H1 (cell line): ENCODE measurements around the gene EPYC. TPM values are rescaled to one million over a fixed set of nuclear protein-coding genes. Genes with fewer than 3 reads are reported as not detected.

Experiments
- CTCF ChIA-PET: fragments of 300-600 bp; sonication (Branson Sonifier 250); formaldehyde crosslinking; loops from one replicate; lab custom pipeline; 2021; ENCODE audit not compliant: partially characterized antibody; lab: Charles Lee
- POLR2A ChIA-PET: fragments of 300-600 bp; sonication (Branson Sonifier 250); formaldehyde crosslinking; loops from one replicate; lab custom pipeline; 2021; ENCODE audit warnings: inconsistent platforms; ENCODE audit not compliant: partially characterized antibody; lab: Charles Lee
- DNase-seq, 2 experiments: peaks; one replicate each; pipeline versions ENCODE4 v3.0.0 to v3.0.0-alpha.2; 2010 to 2022; ENCODE audit warnings: low spot score in 2 of 2, low read depth in 1 of 2, mixed read lengths in 1 of 2
- FAIRE-seq: peaks from 2 replicates; lab custom pipeline; 2011; peaks lifted over from hg19 to GRCh38; lab: Jason Lieb, UNC
- H2AFZ ChIP-seq: 2 replicates; pipeline ENCODE4 v1.8.1; 2012; ENCODE audit warnings: low read length, inconsistent platforms
- H2AK5ac ChIP-seq: 2 replicates; pipeline ENCODE4 v1.6.1; 2013; ENCODE audit warnings: low read depth, low read length
- H2BK120ac ChIP-seq: replicated peaks from 2 replicates; pipeline ENCODE3; 2013; ENCODE audit warnings: low read depth, low read length, inconsistent platforms
- H2BK12ac ChIP-seq: 2 replicates; pipeline ENCODE4 v1.6.1; 2013; ENCODE audit warnings: low read depth, low read length
- H2BK15ac ChIP-seq: 2 replicates; pipeline ENCODE4 v1.6.1; 2013; ENCODE audit warnings: low read length
- H2BK20ac ChIP-seq: 2 replicates; pipeline ENCODE4 v1.6.1; 2013; ENCODE audit warnings: low read length
- H2BK5ac ChIP-seq: 2 replicates; pipeline ENCODE4 v1.6.1; 2013; ENCODE audit warnings: low read depth, low read length
- H3K14ac ChIP-seq: 2 replicates; pipeline ENCODE4 v1.6.1; 2013; ENCODE audit warnings: inconsistent platforms; ENCODE audit not compliant: insufficient read length
- H3K18ac ChIP-seq: 2 replicates; pipeline ENCODE4 v1.6.1; 2013; ENCODE audit warnings: low read length; ENCODE audit errors: extremely low read depth
- H3K23ac ChIP-seq: 2 replicates; pipeline ENCODE4 v1.6.1; 2013; ENCODE audit warnings: inconsistent platforms; ENCODE audit not compliant: insufficient read length
- H3K23me2 ChIP-seq: 2 replicates; pipeline ENCODE4 v1.6.1; 2013; ENCODE audit warnings: low read depth, low read length
- H3K27ac ChIP-seq: 2 replicates; pipeline ENCODE4 v1.6.1; 2011; ENCODE audit warnings: low read depth, low read length, inconsistent platforms
- H3K27me3 ChIP-seq, 4 experiments: replicated peaks in 1 of 4; 1 replicate in 1 of 4; 2 replicates in 3 of 4; pipeline versions ENCODE4 v1.6.1 to v1.8.1; 2011 to 2013; ENCODE audit warnings: low read length in 3 of 4, mild to moderate bottlenecking in 3 of 4, inconsistent platforms in 2 of 4, mixed read lengths in 2 of 4, moderate library complexity in 1 of 4; ENCODE audit not compliant: control insufficient read depth in 3 of 4, insufficient read depth in 3 of 4; ENCODE audit errors: extremely low read depth in 1 of 4
- H3K36me3 ChIP-seq, 4 experiments: 2 replicates each; pipeline versions ENCODE4 v1.6.1 to v1.8.1; 2011 to 2013; ENCODE audit warnings: mild to moderate bottlenecking in 4 of 4, low read length in 3 of 4, moderate library complexity in 2 of 4, control low read depth in 1 of 4, inconsistent platforms in 1 of 4; ENCODE audit not compliant: insufficient read depth in 4 of 4, control insufficient read depth in 2 of 4
- H3K4ac ChIP-seq: replicated peaks from 2 replicates; pipeline ENCODE3; 2013; ENCODE audit warnings: low read length, low read depth, mixed read lengths, inconsistent platforms; ENCODE audit not compliant: insufficient read length
- H3K4me1 ChIP-seq, 4 experiments: replicated peaks in 1 of 4; 1 replicate in 1 of 4; 2 replicates in 3 of 4; pipeline versions ENCODE4 v1.6.1 to v1.8.1; 2011 to 2013; ENCODE audit warnings: low read length in 3 of 4, inconsistent platforms in 2 of 4, mixed read lengths in 1 of 4; ENCODE audit not compliant: insufficient read depth in 4 of 4, control insufficient read depth in 3 of 4
- H3K4me2 ChIP-seq, 2 experiments: 2 replicates each; pipeline versions ENCODE4 v1.6.1 to v1.8.1; 2011 to 2013; ENCODE audit warnings: low read depth in 2 of 2, low read length in 2 of 2, control low read depth in 1 of 2, inconsistent platforms in 1 of 2, mild to moderate bottlenecking in 1 of 2; ENCODE audit not compliant: insufficient read depth in 1 of 2
- H3K4me3 ChIP-seq, 4 experiments: fragments of 200-600, 300-600 bp in 1 of 4; sonication (generic), shearing (Covaris generic), sonication (Bioruptor Twin) in 1 of 4; 2 replicates each; pipeline versions ENCODE4 v1.5.1 to v1.8.1; 2011 to 2016; ENCODE audit warnings: low read length in 4 of 4, low read depth in 3 of 4, control low read depth in 2 of 4, inconsistent platforms in 2 of 4, mild to moderate bottlenecking in 2 of 4, mixed read lengths in 1 of 4, moderate library complexity in 1 of 4; ENCODE audit not compliant: insufficient read depth in 2 of 4; ENCODE audit errors: extremely low read depth in 1 of 4
- H3K56ac ChIP-seq: replicated peaks from 2 replicates; pipeline ENCODE3; 2013; ENCODE audit warnings: low read depth, mild to moderate bottlenecking, mixed read lengths, low read length, inconsistent platforms; ENCODE audit not compliant: insufficient read length
- H3K79me1 ChIP-seq: 2 replicates; pipeline ENCODE4 v1.6.1; 2013; ENCODE audit warnings: low read depth, low read length, control low read depth
- H3K79me2 ChIP-seq, 2 experiments: 2 replicates each; pipeline versions ENCODE4 v1.6.1 to v1.8.1; 2012 to 2013; ENCODE audit warnings: low read length in 2 of 2, mild to moderate bottlenecking in 2 of 2, inconsistent platforms in 1 of 2; ENCODE audit not compliant: insufficient read depth in 2 of 2, control insufficient read depth in 1 of 2
- H3K9ac ChIP-seq, 4 experiments: replicated peaks in 1 of 4; 1 replicate in 1 of 4; 2 replicates in 3 of 4; pipeline versions ENCODE4 v1.6.1 to v1.8.1; 2011 to 2013; ENCODE audit warnings: low read depth in 3 of 4, low read length in 3 of 4, control low read depth in 2 of 4, mild to moderate bottlenecking in 2 of 4, moderate library complexity in 2 of 4, inconsistent platforms in 1 of 4; ENCODE audit errors: extremely low read depth in 1 of 4
- H3K9me3 ChIP-seq, 2 experiments: 2 replicates each; pipeline versions ENCODE4 v1.6.1 to v1.8.1; 2012 to 2013; ENCODE audit warnings: mild to moderate bottlenecking in 2 of 2, moderate library complexity in 2 of 2, control low read depth in 1 of 2, inconsistent platforms in 1 of 2, low read depth in 1 of 2, low read length in 1 of 2, mixed read lengths in 1 of 2; ENCODE audit not compliant: insufficient read depth in 2 of 2
- H4K20me1 ChIP-seq, 2 experiments: replicated peaks in 1 of 2; 2 replicates each; pipeline versions ENCODE3 to v1.8.1; 2011 to 2013; ENCODE audit warnings: inconsistent platforms in 2 of 2, low read length in 2 of 2, mild to moderate bottlenecking in 1 of 2; ENCODE audit not compliant: insufficient read depth in 2 of 2, control insufficient read depth in 1 of 2
- H4K5ac ChIP-seq: 2 replicates; pipeline ENCODE4 v1.6.1; 2013; ENCODE audit warnings: low read length, low read depth, mixed read lengths, inconsistent platforms; ENCODE audit not compliant: insufficient read length
- H4K8ac ChIP-seq: 2 replicates; pipeline ENCODE4 v1.8.0; 2013; ENCODE audit warnings: mild to moderate bottlenecking, moderate library complexity, low read length, inconsistent platforms; ENCODE audit not compliant: insufficient read depth; ENCODE audit errors: extremely low read depth
- H4K91ac ChIP-seq: replicated peaks from 2 replicates; pipeline ENCODE3; 2013; ENCODE audit warnings: low read length, mixed read lengths, inconsistent platforms; ENCODE audit not compliant: insufficient read length
- RAD21 ChIP-seq, 2 experiments: IDR thresholded peaks in 1 of 2; conservative IDR thresholded peaks in 1 of 2; 2 replicates each; pipeline ENCODE4 v1.6.1; 2011; ENCODE audit warnings: low read depth in 2 of 2, low read length in 2 of 2, improper control_type of control experiment in 1 of 2, inconsistent platforms in 1 of 2, mild to moderate bottlenecking in 1 of 2, moderate library complexity in 1 of 2
- RXRA ChIP-seq: IDR thresholded peaks from 2 replicates; pipeline ENCODE4 v1.6.1; 2011; ENCODE audit warnings: low read depth, mild to moderate bottlenecking, low read length, moderate library complexity; ENCODE audit not compliant: insufficient read depth
- YY1 ChIP-seq: IDR thresholded peaks from 2 replicates; pipeline ENCODE4 v1.6.1; 2011; ENCODE audit warnings: low read depth, mild to moderate bottlenecking, low read length
- WGBS, 2 experiments: shearing (Covaris generic) in 1 of 2; methylation state at CpG; one replicate each; pipeline versions ENCODE4 v1.1.6 to v1.1.7; 2013 to 2015; ENCODE audit warnings: low lambda C conversion rate in 2 of 2, mixed read lengths in 2 of 2, inconsistent platforms in 1 of 2, low coverage in 1 of 2, missing lambda C conversion rate in 1 of 2; ENCODE audit not compliant: insufficient replicate concordance in 2 of 2, insufficient coverage in 1 of 2, insufficient read length in 1 of 2; ENCODE audit errors: extremely low coverage in 1 of 2, missing lambda C conversion rate in 1 of 2; 5-methylcytosine and 5-hydroxymethylcytosine counted together
- polyA plus RNA-seq, 7 experiments: library from polyadenylated mRNA; depleted of rRNA in 3 of 7; stranded (reverse) in 5 of 7; unstranded in 2 of 7; fragments of >200 nt in 5 of 7; fragments of 200-250 nt in 2 of 7; gene quantifications; 1 replicate in 5 of 7; 2 replicates in 1 of 7; 4 replicates in 1 of 7; pipeline versions ENCODE4 v1.2.1 to v1.2.3, GENCODE V29; 2011 to 2013; ENCODE audit warnings: missing spikeins in 2 of 7, mixed read lengths in 2 of 7
- total RNA-seq: library from RNA; stranded (reverse); fragmentation: NEBNext Ultra II Directional; extraction: Animal tissue kit (Norgen Biotek cat#: 25700); gene quantifications from 2 replicates; pipeline ENCODE4 v1.2.1, GENCODE V29; 2021
- TF ChIP-seq, protein P1 (sequence below), 3 experiments: IDR thresholded peaks; 1 replicate in 2 of 3; 2 replicates in 1 of 3; pipeline versions ENCODE4 v1.5.1 to v1.6.1; 2011; ENCODE audit warnings: low read length in 3 of 3, mild to moderate bottlenecking in 3 of 3, inconsistent platforms in 2 of 3, low read depth in 1 of 3, moderate library complexity in 1 of 3; ENCODE audit not compliant: insufficient read depth in 1 of 3; ENCODE audit errors: control extremely low read depth in 1 of 3

EPYC gene
- total and polyA plus RNA-seq, 2 of the 8 experiments (the other 6 are each of a cell fraction or from before 2014, with no cell fraction given) = not detected

DNA sequence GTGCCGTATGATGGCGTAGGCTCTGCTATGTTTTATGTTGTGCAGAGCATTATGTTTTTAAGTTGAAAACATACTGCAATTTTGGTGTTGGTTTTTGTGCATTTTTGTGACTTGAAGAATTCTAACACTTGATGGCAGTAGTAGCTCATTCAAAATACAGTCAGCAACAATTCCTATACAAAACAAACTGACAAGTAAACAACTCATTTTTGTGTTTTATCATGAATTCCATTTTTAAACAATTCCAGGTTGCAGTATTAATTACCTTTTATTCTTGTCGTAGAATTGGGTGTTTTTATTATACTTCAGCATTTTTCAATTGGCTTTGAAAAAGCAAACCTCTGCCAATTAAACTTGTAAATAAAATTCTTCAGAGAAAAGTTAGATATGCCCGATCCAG, 45.7 kb downstream of the EPYC start:
- H3K18ac ChIP-seq = no peak overlapping the region
- H4K91ac ChIP-seq = no peak overlapping the region
- H3K4me1 ChIP-seq = no peaks in the 10 kb centered on the region
- no peak overlapping the region for H4K8ac ChIP-seq
- WGBS, 2 experiments = 84% methylated on average over 4 of the region's 4 CpGs; no CpG with 5 or more reads in 1 of the 2 experiments
- H3K36me3 ChIP-seq = no peaks in the 10 kb centered on the region
- no peak overlapping the region for H3K4ac ChIP-seq
- no peak overlapping the region for H3K9ac ChIP-seq
- FAIRE-seq (no peak), DNase-seq (no peak)
- no peak overlapping the region for H3K56ac ChIP-seq
- H2BK120ac ChIP-seq = no peak overlapping the region
- CTCF ChIA-PET = interaction anchor here (0.7 to 2.8 kb wide), 13 partner anchors 8 to 454 kb away, joined by 3 to 14 read pairs (median 3); no protein-coding TSS in a partner anchor
- no peak overlapping the region for H2AK5ac ChIP-seq
- no peak overlapping the region for H3K23ac ChIP-seq
- H4K20me1 ChIP-seq = no peaks in the 10 kb centered on the region
- no peak overlapping the region for H2BK12ac ChIP-seq
- no peak overlapping the region for H4K5ac ChIP-seq
- no peak for TF ChIP-seq YY1
- TF ChIP-seq, protein P1, sequence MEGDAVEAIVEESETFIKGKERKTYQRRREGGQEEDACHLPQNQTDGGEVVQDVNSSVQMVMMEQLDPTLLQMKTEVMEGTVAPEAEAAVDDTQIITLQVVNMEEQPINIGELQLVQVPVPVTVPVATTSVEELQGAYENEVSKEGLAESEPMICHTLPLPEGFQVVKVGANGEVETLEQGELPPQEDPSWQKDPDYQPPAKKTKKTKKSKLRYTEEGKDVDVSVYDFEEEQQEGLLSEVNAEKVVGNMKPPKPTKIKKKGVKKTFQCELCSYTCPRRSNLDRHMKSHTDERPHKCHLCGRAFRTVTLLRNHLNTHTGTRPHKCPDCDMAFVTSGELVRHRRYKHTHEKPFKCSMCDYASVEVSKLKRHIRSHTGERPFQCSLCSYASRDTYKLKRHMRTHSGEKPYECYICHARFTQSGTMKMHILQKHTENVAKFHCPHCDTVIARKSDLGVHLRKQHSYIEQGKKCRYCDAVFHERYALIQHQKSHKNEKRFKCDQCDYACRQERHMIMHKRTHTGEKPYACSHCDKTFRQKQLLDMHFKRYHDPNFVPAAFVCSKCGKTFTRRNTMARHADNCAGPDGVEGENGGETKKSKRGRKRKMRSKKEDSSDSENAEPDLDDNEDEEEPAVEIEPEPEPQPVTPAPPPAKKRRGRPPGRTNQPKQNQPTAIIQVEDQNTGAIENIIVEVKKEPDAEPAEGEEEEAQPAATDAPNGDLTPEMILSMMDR (IDR thresholded peaks at IDR 0.05; ENCODE audit: control extremely low read depth in 1 of 3, insufficient read depth in 1 of 3, low read depth in 1 of 3, low read length in 3 of 3) = peak in 1 of 3 experiments; percentile 7; a peak in 2 of 4 replicates
- no peak for TF ChIP-seq RXRA
- peak; percentile 32 to 33 for TF ChIP-seq RAD21 (IDR thresholded peaks at IDR 0.05 in 1 of 2, conservative IDR thresholded peaks at IDR 0.05 in 1 of 2; ENCODE audit: low read depth in 2 of 2, low read length in 2 of 2)
- no peak overlapping the region for H2BK5ac ChIP-seq
- H3K23me2 ChIP-seq = no peaks in the 10 kb centered on the region
- no peak overlapping the region for H2BK20ac ChIP-seq
- H3K27ac ChIP-seq = no peak overlapping the region
- H2AFZ ChIP-seq = no peak overlapping the region
- peaks cover 0 to 12% of the 10 kb centered on the region in 2 experiments; a peak in 1 of 4 replicates for H3K9me3 ChIP-seq
- H3K79me2 ChIP-seq = no peaks in the 10 kb centered on the region
- H3K79me1 ChIP-seq = no peaks in the 10 kb centered on the region
- no peak overlapping the region for H2BK15ac ChIP-seq
- no peak overlapping the region for H3K4me3 ChIP-seq
- H3K4me2 ChIP-seq = no peak overlapping the region
- POLR2A ChIA-PET = no interaction called here
- no peaks in the 10 kb centered on the region for H3K27me3 ChIP-seq
- H3K14ac ChIP-seq = no peak overlapping the region
